KMS-11 (cell line): ENCODE results near the gene CNPY2.

Experiments
- H2AFZ ChIP-seq: fragments of 200-600 bp; sonication (generic); 2 replicates; pipeline ENCODE4 v1.6.1; 2016; ENCODE audit warnings: antibody characterized with exemption, mixed run types, low read depth
- H3K27ac ChIP-seq: fragments of 200-600 bp; sonication (generic); 2 replicates; pipeline ENCODE4 v1.6.1; 2016; ENCODE audit warnings: mild to moderate bottlenecking, mixed run types
- H3K27me3 ChIP-seq: fragments of 200-600 bp; sonication (generic); 2 replicates; pipeline ENCODE4 v1.6.1; 2017; ENCODE audit warnings: mild to moderate bottlenecking, low read depth, mixed run types, moderate library complexity; ENCODE audit not compliant: insufficient read depth
- H3K36me3 ChIP-seq: fragments of 200-600 bp; sonication (generic); 2 replicates; pipeline ENCODE4 v1.6.1; 2017; ENCODE audit warnings: mild to moderate bottlenecking, mixed run types; ENCODE audit not compliant: insufficient read depth
- H3K4me1 ChIP-seq: fragments of 200-600 bp; sonication (generic); 2 replicates; pipeline ENCODE4 v1.6.1; 2016; ENCODE audit warnings: mild to moderate bottlenecking, low read depth, mixed run types; ENCODE audit not compliant: poor library complexity, severe bottlenecking
- H3K4me2 ChIP-seq: fragments of 200-600 bp; sonication (generic); 2 replicates; pipeline ENCODE4 v1.7.0; 2016; ENCODE audit warnings: mild to moderate bottlenecking, mixed run types
- H3K4me3 ChIP-seq: fragments of 200-600 bp; sonication (generic); IDR thresholded peaks from 2 replicates; pipeline ENCODE4 v1.6.1; 2017; ENCODE audit warnings: low read depth, low read length, mixed read lengths; ENCODE audit not compliant: insufficient read depth
- H3K79me2 ChIP-seq: fragments of 200-600 bp; sonication (generic); 2 replicates; pipeline ENCODE4 v1.6.1; 2016; ENCODE audit warnings: low read depth, mixed run types; ENCODE audit not compliant: insufficient read depth
- H3K9ac ChIP-seq: fragments of 200-600 bp; sonication (generic); 2 replicates; pipeline ENCODE4 v1.6.1; 2016; ENCODE audit warnings: mild to moderate bottlenecking, mixed run types
- H4K20me1 ChIP-seq: fragments of 200-600 bp; sonication (generic); 2 replicates; pipeline ENCODE4 v1.6.1; 2016; ENCODE audit warnings: mild to moderate bottlenecking, mixed run types; ENCODE audit not compliant: insufficient read depth
- TF ChIP-seq, protein P1 (sequence below): fragments of 200-600 bp; sonication (generic); conservative IDR thresholded peaks from 2 replicates; pipeline ENCODE4 v1.6.1; 2017; ENCODE audit warnings: low read depth, mild to moderate bottlenecking, antibody characterized with exemption, low read length, moderate library complexity, mixed read lengths

CNPY2 gene

DNA sequence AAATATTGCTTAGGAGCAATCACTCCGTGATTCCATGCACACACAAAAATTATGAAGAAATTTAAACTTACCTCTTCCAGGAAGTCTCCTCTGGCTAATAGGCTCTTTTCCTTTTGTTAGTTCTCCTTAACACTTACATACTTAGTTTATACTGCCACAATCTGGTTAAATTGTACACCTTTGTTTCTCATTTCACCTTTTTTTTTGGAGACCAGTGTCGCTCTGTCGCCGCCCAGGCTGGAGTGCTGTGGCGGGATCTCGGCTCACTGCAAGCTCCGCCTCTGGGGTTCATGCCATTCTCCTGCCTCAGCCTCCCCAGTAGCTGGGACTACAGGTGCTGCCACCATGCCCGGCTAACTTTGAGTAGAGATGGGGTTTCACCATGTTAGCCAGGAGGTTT lies 55.4 kb downstream of the CNPY2 start:
- no peak overlapping the region for H2AFZ ChIP-seq
- H3K9ac ChIP-seq, result no peak overlapping the region
- H3K79me2 ChIP-seq, result peaks cover 14% of the 10 kb centered on the region
- H3K36me3 ChIP-seq, result peaks cover 3% of the 10 kb centered on the region; the same call in 1 of the 2 replicates
- TF ChIP-seq, protein P1, sequence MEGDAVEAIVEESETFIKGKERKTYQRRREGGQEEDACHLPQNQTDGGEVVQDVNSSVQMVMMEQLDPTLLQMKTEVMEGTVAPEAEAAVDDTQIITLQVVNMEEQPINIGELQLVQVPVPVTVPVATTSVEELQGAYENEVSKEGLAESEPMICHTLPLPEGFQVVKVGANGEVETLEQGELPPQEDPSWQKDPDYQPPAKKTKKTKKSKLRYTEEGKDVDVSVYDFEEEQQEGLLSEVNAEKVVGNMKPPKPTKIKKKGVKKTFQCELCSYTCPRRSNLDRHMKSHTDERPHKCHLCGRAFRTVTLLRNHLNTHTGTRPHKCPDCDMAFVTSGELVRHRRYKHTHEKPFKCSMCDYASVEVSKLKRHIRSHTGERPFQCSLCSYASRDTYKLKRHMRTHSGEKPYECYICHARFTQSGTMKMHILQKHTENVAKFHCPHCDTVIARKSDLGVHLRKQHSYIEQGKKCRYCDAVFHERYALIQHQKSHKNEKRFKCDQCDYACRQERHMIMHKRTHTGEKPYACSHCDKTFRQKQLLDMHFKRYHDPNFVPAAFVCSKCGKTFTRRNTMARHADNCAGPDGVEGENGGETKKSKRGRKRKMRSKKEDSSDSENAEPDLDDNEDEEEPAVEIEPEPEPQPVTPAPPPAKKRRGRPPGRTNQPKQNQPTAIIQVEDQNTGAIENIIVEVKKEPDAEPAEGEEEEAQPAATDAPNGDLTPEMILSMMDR, result no peak
- no peak overlapping the region for H3K4me3 ChIP-seq
- H3K27ac ChIP-seq, result no peak overlapping the region
- H3K27me3 ChIP-seq, result no peaks in the 10 kb centered on the region
- H4K20me1 ChIP-seq, result no peaks in the 10 kb centered on the region
- H3K4me2 ChIP-seq, result no peak overlapping the region
- peaks cover 14% of the 10 kb centered on the region for H3K4me1 ChIP-seq
